HG03558 (cell line): Measurements from ENCODE around the gene COA3.

Source experiments
- ATAC-seq: cut with Tn5 transposase; IDR thresholded peaks from one replicate; pipeline ENCODE4 v1.9.1; 2021; ENCODE audit warnings: moderate number of reproducible peaks; ENCODE audit not compliant: unreplicated experiment; ENCODE audit errors: extremely low read depth

COA3 gene

DNA sequence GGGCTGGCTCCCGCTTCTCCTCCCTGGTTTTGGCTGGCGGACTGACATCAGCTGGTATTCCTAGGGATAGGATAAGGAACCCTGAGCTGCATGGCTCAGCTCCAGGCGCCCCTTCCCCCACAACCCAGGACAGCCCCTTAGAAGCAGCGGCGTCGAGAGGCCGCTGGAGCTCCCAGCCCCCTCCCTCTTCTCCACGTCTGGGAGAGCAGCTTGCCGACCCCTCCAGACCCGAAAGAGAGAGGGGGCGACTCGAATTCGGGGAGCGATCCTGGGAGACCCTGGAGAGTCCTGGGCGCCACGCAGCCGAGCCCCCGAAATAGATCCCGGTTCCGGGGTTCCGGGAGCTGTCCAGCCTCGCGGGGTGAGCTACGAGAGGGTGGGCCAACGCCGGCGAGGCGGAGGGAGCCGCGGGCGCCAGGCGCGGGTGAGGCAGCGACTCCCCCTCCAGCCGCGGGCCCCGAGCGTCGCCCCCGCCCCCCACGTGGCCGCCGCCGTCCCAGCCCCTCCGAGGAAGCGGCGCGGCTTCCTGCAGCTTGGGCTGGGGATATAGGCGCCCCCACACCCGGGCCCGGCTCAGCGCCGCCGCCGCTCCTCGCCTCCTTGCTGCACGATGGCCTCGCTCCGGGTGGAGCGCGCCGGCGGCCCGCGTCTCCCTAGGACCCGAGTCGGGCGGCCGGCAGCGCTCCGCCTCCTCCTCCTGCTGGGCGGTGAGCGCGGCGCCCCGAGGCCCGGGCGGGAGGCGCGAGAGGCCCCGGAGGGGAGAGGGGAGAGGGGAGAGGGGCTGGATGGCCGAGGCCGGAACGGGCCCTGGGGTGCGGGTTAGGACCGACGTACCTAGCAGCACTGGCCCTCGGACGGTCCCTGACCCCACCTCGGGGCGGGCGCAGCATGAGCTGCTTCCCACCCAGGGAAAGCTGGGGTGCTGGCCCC lies 37.6 kb downstream of the COA3 start, which contains the start of gene RAMP2:
Gene RAMP2 (plus strand): TSS at position 576 of the 930 bp plus-strand sequence. CDS start 35 bp downstream, at position 611.
- ATAC-seq = no peak

DNA sequence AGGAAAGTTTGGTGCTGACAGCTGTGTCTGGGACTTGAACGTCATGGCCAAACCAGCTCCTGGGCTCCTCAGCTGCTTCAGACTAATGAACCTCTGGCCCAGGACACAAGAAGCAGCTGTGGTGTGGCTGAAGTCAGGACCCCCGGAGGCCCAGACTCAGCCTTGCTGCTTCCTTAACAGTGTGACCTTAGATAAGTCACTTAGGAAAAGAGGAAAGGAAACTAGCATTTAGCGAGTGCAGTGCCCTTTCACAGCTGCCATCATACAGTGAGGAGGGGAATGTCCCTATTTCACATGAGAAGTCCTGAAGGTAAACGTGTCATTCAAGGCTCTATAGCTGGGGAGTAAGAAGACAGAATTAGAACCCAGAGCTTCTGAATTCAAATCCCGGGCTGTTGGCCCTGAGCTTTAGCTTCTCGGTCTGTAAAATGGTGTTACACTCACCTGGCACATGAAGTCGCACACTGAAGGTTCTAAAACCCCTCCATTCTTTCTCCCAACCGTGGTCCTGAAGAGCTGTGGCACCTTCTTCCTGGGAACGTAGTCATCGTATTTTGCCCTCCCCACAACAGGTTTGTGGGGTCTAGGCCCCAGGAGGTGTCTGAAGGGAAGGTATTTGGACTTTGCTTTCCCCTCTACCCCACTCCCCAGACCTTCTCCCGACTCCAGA lies 38.4 kb downstream of the COA3 start:
- no peak for ATAC-seq

DNA sequence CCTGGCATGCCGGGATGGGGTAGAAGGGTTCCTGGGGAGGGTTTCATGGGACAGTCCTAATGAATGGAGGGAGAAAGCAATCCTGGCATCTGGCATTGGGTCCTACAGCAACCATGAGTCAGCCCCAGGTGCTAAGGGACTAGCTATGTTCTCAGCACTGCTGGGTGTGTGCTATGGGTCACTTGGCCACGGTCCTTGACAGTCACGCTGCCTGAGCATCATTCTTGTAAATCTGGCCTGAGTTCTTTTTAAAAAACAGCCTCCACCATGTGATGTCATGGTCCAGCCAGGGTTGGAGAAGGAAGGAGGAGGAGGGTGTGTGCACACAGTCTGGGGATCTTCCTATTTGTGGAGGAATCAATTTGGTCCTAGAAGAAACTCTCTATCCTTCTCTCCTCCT lies 43.7 kb downstream of the COA3 start:
- ATAC-seq = no peak

DNA sequence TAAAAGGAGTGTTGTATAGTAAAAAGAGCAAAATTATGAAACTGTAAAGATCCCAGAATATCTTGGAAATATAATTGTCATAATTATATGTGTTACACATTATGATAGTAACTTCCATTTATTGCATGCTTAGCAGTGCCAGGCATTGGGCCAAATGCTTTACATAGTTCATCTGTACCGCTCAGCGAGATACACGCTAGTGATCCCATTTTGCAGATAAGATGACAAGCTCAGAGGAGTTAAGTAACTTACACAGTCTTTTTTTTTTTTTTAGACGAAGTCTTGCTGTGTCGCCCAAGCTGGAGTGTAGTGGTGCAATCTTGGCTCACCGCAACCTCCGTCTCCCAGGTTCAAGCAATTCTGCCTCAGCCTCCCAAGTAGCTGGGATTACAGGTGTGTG lies 46.9 kb downstream of the COA3 start:
- no peak for ATAC-seq

DNA sequence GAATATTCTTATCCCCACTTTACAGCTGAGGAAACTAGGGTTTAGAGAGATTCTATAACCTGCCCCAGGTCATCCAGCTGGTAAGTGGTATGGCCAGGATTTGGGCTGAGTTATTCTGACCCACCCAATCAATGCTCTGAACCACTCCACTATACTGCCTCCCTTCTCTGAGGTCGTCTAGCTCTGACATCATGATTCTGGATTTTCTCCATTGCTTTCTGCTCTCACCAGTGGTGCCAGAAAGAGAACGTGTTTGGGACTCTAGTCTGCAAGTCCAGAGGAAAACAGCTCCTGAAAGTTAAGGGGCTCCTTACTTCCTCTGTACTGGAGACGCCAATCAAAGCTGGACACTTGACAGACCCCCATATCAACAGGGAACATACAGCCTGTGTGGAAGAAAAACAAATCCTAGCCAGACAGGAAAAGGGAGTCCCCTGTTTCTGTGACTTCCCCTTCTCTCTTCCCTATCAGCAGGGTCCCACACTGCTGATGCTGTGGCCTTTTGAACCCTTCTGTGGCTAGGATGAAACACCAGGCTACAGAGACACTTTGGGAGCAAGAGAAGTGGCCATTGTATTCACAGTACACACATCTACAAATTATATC lies 47.7 kb downstream of the COA3 start:
- no peak for ATAC-seq

DNA sequence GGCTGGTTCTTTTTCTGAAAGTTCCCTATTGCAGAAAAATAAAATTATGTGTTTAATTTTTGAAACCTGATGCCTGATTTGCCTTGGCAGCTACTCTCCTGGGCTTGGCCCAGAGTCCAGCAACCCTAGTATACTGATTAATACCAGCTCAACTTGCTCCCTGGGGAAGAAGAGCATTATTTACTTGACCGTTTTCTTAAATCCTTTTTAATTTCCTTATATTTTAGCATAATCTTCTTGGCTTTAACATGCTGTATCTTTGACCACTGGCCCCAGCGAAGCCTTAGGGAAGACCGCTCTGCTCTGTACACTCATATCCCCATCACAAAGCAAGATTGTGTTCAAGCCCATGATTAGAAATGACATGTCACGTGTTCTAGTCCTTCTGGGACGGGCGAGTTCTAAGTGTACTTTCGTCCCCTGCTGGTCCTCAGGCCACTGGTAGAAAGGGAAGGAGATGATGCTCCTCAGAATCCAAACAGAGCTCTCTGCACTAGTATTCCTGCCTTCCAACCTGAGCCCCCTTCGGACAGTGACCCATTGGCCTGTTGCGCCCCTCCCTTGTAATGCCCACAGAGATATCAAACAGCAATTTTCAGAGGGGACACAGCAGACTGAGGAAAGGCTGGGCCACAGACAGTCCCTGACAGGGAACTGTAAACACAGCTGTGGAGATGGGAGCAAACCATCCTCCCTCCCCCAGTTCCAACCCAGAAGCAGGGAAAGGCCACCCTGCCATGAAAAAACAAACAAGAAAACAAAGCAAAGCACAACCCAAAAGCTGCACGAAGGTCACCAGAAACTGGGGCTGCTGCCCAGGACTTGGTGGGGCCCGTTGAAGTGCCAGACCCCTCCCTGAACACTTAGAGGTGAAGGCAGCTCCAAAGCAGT lies 49.4 kb downstream of the COA3 start:
- ATAC-seq = no peak

DNA sequence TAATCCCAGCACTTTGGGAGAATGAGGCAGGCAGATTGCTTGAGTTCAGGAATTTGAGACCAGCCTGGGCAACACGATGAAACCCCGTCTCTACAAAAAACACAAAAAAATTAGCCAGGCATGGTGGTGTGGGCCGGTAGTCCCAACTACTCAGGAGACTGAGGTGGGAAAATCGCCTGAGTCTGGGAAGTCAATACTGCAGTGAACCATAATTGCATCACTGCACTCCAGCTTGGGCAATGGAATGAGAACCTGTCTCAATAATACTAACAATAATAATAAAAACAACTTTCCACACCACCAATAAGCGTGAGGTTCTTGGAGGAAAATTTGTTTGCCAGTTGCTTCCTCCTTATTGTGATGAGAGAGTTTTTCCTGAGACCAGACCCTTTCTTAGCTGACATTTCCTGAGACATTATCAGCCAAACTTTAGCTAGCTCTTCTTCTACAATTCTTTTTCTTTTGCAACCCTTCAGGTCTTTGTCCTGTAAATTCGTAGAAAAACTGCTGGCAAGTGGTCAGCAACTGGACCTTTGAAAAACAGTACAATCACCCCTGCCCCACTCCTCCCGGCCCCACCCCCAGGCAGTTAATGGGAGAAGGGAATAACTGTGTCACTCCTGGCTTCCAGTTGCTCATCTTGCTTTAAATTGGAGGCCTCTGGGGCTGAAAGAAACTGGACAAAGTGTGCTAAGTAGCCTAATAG lies 50.1 kb downstream of the COA3 start:
- no peak for ATAC-seq
